HG03558 (cell line): ENCODE results near the gene SAG.
"Not testable (repeated sequence)": the region's sequence is repeated elsewhere in the genome, so short reads cannot be mapped to it uniquely, and the experiment has no call there.

Source experiments
- ATAC-seq: cut with Tn5 transposase; IDR thresholded peaks from one replicate; pipeline ENCODE4 v1.9.1; 2021; ENCODE audit warnings: moderate number of reproducible peaks; ENCODE audit not compliant: unreplicated experiment; ENCODE audit errors: extremely low read depth

SAG gene

DNA sequence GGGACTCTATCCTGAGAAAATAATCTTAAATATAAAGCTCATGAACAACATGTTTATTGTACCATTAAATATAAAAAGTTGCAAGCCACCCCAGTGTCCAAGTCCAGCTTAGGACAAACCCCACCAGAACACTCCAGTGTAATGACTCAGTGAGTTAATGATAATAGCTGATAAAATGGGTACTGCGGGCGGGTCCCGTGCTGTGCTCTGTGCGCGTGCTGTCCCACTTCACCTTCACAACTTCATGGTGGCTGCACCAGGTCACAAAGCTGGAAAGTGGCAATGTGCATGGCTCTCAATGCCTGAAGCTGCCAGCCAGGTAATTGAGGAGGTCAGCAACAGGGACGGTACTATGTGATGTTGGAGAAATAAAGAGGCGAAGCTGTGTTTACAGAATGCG lies 65.2 kb downstream of the SAG start:
- no peak for ATAC-seq

- no peak for ATAC-seq
These were observed 65.7 kb downstream of the SAG start for GRCh38 chr2:233373316-233373715.

DNA sequence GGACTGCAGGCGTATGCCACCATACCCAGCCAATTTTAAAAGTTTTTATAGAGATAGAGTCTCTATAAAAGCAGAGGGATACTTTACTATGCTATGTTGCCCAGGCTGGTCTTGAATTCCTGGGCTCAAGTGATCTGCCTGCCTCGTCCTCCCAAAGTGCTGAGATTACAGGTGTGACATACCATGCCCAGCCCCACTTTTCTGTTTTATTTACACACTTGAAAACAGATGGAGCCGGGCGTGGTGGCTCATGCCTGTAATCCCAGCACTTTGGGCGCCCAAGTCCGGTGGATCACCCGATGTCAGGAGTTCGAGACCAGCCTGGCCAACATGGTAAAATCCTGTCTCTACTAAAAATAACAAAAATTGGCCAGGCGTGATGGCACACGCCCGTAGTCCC lies 67.2 kb downstream of the SAG start:
- ATAC-seq, result not testable (repeated sequence)

DNA sequence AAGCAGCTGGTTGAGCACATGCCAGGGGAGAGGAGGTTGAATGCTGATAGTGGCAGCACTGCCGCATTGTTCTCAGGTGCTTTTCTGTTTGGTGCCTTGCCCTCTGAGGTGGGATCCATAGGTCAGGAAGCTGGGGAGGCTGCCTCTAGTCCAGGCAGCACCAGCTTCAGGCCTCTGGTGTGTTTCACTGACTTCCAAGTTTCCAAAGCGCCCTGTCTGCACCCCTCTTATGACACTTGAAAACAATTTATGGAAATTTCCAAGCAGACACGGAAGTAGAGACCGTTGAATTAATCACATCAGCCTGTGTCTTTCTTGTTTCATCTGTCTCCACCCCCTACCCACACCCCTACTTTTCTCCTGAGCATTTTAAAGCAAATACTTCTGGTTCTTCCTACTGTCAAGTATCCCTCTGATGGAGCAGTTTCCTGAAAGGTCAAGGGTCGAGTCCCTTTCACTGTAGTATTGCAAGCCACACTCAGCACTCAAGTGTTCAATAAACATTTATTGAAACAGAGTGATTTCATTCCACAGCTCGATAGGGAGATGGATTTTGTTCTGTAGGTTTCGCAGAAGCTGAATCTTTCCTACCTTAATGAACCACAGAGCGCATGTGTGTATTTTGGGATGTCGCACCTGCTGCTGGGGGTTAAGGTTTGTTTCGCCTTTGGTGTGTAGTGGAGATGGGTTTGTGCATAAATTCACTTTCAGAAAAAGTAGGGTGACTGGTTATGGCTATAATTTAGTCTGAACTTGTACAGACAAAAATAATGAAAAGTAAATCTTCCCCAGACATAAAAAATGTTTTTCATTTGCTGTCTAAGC lies 68.1 kb downstream of the SAG start:
- ATAC-seq, result no peak

DNA sequence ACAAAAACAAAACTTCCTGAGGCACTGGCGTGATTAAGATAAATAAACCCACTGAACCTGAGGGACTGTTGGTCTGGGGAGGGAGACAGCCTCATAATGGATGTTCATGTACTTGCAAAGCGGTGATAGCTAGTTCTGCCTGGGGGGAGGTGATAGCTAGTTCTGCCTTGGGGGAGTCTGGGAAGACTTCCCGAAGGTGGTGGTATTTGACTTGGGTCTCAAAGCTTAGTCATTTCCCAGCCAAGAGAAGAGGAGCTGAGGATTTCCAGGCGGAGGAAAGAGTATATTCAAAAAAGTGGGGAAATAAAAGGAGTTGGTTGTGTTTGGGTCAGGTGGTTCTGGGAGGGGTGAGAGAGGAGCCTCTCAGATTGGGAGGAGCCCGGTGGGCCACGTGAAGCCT lies 71.4 kb downstream of the SAG start:
- no peak for ATAC-seq

- no peak for ATAC-seq
These were observed 71.8 kb downstream of the SAG start for GRCh38 chr2:233379441-233379840.

GRCh38 chr2:233380132-233380895 lies 72.7 kb downstream of the SAG start:
- ATAC-seq, result no peak

GRCh38 chr2:233380995-233381637 lies 73.5 kb downstream of the SAG start:
- no peak for ATAC-seq

- no peak for ATAC-seq
These were observed 74.0 kb downstream of the SAG start for GRCh38 chr2:233381638-233381995.

- ATAC-seq, result no peak
These were observed 76.4 kb downstream of the SAG start for GRCh38 chr2:233384015-233384414.

DNA sequence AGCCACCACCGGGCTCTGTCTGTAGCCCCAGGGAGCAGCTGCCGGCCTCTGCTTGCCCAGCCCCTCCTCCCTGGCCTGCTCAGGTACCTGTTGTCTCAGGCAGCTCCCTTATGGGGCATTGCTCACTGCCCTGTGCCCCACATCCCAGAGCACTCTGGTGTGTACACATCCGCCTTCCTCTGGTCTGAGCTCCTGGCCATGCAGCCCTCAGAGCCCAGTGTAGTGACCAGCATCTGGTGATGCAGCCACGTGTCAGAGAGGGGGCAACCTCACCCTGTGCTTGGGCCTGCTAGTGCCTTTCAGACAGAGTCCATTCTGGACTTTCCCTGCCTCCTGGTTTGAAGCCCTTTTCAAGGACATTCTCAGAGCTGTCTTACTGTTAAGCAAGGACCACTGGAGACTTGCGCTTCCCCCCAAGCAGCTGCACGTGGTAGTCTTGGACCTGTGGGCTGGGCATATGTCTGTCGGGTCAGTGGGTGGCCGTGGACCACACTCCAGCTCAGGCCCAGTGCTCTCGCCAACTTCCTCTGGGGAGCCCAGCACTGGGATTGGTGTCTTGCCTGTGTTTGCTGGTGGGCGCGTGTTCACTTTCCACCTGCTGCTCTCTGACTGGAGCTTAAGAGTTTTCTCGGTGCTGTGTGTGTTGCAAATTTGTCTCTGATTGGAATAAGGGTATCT lies 77.3 kb downstream of the SAG start:
- ATAC-seq, result no peak

DNA sequence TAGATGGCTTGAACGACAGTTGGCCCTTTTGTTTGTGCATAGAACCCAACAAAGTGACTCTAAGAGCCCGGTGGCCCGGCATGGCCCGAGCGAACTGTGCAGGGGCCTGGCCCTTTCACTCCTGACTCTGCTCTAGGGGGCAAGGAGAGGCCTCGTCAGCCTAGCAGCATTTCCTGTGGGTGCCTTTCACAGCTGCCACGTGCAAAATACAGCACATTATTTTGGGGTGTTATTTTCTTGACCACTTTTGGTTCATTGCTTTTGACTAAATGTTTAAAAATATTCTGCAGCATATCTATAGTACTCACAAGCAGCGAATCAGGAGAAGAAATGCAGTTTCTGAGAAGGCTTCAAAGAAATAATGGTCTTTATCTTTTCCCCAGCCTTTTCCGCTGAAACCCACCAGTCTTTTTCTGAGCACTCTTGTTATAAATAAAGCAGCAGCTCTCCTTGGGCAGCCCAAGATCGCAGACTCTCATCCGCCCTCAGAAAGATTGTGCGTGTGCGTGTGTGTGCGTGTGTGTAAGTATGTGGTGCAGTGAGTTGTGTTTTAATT lies 78.0 kb downstream of the SAG start:
- ATAC-seq, result no peak

GRCh38 chr2:233386382-233387041 lies 78.9 kb downstream of the SAG start:
- ATAC-seq, result no peak

DNA sequence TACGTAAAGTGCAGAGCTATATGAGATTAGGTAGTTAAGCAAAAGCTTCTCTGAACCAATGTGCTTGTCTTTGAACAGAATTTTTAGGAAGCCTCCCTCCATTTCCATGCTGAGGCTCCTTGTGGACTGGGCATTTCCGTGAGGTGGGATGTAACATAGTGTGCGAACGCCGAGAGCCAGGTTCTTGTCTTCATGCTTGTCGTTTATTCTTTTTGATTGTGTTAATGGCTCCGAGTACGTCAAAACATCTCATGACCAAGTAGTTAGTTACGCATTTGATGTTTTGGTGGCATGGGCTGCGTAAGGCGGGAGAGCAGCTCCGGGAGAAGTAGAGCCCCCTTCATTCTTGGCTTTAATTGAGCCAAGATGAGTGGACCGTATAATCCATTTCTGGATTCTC lies 79.6 kb downstream of the SAG start:
- ATAC-seq, result no peak

GRCh38 chr2:233387667-233388528 lies 80.3 kb downstream of the SAG start:
- ATAC-seq, result no peak

GRCh38 chr2:233389601-233390125 lies 82.0 kb downstream of the SAG start:
- ATAC-seq, result no peak

DNA sequence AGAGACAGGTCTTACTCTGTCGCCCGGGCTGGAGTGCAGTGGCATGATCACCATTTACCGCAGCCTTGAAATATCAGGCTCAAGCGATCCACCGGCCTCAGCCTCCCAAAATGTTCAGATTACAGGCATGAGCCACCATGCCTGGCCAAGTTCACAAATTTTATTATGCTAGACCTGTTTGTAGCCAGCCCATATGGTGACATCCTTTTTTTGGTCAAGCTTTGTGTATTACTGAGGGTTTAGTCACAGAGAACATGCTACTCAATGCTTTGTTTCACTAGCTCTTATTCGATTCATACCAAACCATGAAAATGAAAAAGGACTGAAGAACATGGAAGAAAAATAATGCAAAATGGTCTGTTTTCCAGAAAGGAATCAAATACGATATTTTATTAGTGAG lies 88.1 kb downstream of the SAG start:
- ATAC-seq, result no peak
